Esophagus squamous epithelium (tissue), 4 donors: Measurements from ENCODE around the gene PARD6B.

Experiments
- POLR2A ChIP-seq, 4 donors: fragments of 450-650 bp; IDR thresholded peaks; one replicate each; pipeline ENCODE4 v1.6.1; 2017; ENCODE audit warnings: antibody characterized with exemption in 4 of 4, mild to moderate bottlenecking in 4 of 4, moderate library complexity in 3 of 4
- TF ChIP-seq, protein P1 (sequence below), 6 experiments: fragments of 450-650 bp in 4 of 6; fragments of 200-600 bp in 2 of 6; sonication (generic) in 2 of 6; IDR thresholded peaks; one replicate each; pipeline ENCODE4 v1.5.1; 2016 to 2019; ENCODE audit warnings: antibody characterized with exemption in 6 of 6, mild to moderate bottlenecking in 4 of 6, moderate library complexity in 4 of 6

DNA sequence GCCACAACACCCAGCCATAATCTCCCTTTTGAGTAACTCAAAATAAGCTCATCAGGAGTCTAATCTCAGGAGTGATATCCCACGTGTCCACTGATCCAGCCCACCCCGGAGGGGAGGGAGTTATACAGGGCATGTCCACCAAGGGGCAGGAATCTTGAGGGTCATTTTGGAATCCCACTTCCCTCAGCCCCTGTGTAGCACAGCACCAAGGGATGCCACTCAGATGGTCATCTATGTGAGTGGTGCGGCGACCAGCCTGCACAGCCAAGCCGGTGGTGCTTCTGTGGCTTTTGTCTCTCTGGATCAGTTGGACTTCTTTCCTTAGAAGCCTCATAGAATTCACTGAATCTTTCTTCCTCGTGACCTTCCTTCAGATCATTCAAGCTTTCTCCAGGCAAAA is 52.5 kb downstream of the PARD6B start:
- no peak for TF ChIP-seq POLR2A (IDR thresholded peaks at IDR 0.05)
- TF ChIP-seq, protein P1, sequence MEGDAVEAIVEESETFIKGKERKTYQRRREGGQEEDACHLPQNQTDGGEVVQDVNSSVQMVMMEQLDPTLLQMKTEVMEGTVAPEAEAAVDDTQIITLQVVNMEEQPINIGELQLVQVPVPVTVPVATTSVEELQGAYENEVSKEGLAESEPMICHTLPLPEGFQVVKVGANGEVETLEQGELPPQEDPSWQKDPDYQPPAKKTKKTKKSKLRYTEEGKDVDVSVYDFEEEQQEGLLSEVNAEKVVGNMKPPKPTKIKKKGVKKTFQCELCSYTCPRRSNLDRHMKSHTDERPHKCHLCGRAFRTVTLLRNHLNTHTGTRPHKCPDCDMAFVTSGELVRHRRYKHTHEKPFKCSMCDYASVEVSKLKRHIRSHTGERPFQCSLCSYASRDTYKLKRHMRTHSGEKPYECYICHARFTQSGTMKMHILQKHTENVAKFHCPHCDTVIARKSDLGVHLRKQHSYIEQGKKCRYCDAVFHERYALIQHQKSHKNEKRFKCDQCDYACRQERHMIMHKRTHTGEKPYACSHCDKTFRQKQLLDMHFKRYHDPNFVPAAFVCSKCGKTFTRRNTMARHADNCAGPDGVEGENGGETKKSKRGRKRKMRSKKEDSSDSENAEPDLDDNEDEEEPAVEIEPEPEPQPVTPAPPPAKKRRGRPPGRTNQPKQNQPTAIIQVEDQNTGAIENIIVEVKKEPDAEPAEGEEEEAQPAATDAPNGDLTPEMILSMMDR (IDR thresholded peaks at IDR 0.05): no peak
